ENCODE measurements around the gene TMEM106C. TPM values are rescaled to one million over a fixed set of nuclear protein-coding genes. Genes with fewer than 3 reads are reported as not detected.
A peak's percentile ranks its signal among the peaks of the same experiment; 100 is the strongest.

The TMEM106C gene
- total RNA-seq, 1 experiment from 2014 or later: 211 TPM

DNA sequence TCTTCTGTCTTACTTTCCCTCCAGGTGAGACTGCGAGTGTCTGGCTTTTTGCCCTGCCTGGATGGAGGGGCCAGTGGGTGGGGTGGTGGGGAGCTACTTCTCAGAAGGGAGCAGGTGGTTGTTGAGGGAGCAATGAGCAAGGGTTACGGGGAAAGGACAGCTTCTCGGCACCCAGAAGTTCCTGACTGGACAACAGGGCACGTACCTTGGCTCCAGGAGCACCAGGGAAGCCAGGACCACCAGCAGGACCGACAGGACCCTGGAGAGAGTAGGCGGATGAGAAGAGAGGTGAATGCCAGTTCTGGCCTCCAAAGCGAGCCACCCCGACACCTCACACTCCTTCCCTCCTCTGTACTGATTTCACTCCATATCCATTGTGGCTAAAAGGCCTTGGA lies 25.6 kb downstream of the TMEM106C start:
- DNase-seq (ENCODE audit: low spot score): no peak
- in situ Hi-C loops (cut with HindIII; ENCODE audit: low sequenced_read_pairs): no loop called here

DNA sequence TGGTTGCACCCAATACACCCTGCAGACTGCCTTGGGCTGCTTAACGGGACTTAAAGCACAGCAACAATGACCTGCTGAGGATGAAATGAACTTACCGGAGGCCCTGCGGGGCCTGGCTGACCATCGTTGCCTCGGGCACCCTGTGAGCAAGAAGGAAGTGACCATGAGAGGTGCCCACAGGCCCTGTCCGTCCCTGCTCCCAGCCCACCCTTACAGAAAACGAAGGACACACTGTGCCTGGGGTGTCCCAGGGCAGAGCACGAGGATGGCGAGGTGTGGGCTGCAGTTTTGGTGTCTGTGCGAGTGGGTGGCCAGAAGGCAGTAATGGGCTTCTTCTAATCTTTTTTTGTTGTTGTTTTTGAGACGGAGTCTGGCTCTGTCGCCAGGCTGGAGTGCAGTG lies 26.3 kb downstream of the TMEM106C start:
- in situ Hi-C loops (cut with HindIII; ENCODE audit: low sequenced_read_pairs): no loop called here
- no peak for DNase-seq (ENCODE audit: low spot score)

DNA sequence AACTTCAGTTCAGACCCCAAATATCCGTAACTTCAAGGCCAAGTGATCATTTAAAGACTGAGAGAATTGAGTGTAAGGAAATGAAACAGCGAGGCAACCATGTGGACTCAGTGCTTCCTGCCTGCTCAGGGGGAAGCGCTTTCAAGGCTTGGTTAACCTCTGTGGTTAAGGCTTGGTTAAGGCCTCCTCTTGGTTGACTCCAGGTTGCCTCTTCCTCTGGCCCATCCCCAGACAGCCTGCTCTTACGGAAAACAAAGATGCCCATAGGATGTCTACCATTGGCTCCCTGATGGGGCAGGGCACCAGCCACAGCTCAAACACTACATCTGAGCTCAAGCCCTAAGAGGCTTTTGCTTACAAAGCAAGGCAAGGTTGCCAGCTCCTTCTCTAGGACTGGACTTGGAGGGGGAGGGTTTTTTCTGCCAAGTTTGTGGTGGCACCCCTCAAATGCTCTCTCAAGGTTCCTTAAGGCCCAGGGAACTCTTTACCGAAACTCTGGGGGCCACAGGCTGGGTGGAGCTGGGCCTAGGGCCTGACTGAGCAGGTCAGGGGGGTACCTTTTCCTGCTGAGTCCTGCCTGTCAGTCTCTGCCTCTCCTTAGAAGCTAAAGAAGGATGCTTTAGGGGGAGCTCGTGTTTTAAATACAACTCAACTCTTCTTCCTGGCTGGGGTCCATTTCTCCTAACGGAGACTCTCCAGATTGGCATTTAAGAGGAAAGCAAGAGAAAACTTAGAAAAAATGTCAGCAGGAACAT lies 27.1 kb downstream of the TMEM106C start:
- no peak for DNase-seq (ENCODE audit: low spot score)
- in situ Hi-C loops (cut with HindIII; ENCODE audit: low sequenced_read_pairs): no loop called here

DNA sequence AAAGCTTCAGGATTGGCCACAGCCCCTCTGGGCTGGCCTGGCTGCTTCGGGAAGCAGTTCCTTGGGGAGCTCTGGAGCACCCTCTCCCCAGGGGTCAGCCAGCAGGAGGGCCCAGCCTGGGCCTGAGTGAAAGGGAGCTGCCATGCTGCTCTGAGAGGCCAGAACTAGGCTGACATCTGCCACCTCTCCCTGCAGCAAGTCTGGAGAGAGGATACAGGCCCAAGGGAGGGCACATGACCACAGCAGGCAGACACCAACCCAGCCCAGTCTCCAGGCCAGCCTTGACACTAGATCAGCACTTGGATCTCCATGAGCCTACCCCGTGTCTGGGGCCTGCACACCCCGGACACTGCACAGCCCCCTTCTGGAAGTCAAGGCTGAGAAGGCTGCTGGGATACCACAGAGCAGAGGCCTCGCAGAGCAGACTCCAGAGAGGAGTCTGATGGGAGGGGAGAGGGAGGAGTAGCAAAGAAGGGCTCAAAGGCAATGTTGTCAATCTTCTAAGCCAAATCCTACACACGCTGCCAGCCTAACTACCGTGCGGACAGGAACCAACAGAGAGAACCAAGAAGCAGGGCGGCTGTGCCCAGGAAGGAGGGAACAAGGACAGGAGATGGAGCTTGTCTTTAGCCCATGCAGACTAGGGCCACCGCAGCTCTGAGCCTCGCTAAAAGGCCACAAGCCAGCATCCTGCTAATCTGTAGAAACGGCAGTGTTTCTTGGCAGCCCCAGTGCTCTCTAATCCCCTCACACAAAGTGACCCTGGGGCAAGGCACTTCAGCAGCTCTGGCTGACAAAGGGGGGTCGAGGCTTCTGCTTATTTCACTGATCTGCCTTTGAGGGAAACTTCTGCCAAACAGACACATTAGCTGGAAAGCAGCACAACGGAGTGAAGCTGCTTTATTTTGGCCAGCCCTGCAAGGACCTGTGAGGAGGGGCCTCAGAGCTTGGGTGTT lies 28.0 kb downstream of the TMEM106C start:
- in situ Hi-C loops (cut with HindIII; ENCODE audit: low sequenced_read_pairs): no loop called here
- no peak for DNase-seq (ENCODE audit: low spot score)

DNA sequence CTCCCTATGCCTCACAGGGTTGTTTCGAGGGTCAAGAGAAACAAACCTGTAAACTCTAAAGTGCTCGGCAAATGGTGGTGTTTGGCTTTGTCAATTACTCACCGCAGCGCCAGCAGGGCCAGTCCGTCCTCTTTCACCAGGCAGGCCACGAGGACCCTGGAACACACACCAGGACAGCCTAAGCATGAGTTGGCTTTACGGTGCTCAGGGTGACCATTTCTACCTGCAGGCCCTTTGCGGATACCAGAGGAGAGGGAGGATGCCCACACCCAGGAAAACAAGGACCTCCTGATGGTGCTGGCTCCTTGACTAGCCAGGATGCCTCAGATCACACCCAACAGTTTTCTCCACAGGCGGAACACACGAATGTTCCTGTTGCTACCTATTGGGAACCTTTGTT lies 29.4 kb downstream of the TMEM106C start:
- in situ Hi-C loops (cut with HindIII; ENCODE audit: low sequenced_read_pairs): no loop called here
- no peak for DNase-seq (ENCODE audit: low spot score)

DNA sequence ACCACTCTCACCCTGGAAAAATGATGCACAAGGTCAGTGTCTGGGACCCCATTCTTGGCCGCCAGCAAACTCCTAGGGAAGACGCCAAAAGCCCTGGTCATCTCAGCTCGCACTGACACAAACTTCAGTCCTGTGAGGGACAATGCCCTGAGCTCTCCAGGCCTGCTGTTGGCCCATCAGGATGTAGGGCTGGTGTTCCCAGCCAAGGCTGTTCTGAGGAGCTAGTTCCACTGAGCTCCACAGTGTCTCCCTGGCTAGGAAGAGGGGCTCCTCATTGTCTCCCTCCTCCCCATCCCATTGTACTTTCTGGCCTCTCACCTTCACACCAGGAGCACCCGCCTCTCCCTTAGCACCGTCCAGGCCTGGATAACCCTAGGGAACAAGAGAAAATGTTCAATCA lies 30.1 kb downstream of the TMEM106C start:
- in situ Hi-C loops (cut with HindIII; ENCODE audit: low sequenced_read_pairs): no loop called here
- no peak for DNase-seq (ENCODE audit: low spot score)

DNA sequence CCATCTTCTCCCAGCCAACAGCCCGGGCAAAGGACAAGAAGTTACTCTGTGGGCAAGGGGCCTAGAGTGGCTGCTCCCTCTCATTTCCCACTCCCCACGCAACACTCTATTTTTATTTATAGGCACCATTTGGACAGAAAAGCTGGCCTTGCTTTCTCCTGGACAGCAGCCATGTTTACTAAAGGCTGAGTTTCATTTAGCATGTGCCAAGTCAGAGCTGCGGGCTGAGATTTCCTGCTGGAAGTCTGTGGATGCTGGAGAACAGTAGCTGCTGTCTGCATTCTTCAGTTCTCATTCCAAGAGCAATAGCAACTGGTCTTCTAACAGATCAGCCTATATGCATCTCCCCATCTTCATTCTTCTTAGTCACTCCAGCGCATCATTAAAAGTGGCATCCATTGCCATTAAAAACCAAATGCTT lies 32.6 kb downstream of the TMEM106C start:
- in situ Hi-C loops (cut with HindIII; ENCODE audit: low sequenced_read_pairs): no loop called here
- peak; percentile 61 for DNase-seq (ENCODE audit: low spot score)

DNA sequence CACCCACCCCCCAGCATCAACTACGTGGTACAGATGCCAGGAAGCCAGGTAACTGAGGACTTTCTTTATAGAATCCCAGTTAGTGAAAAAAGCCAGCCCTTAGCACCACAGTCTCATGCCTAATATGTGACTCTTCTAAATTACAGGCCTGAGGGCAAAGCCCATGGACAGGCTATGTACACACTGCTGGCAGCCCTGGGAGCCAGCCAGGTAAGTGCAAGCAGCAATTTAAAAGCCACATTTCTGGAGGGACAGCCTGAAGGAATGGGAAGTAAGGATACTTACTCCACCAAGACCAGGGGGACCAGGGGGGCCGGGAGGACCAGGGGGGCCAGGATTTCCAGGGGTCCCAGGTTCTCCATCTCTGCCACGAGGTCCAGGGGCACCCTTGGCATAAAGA lies 33.9 kb downstream of the TMEM106C start:
- DNase-seq (ENCODE audit: low spot score): no peak
- in situ Hi-C loops (cut with HindIII; ENCODE audit: low sequenced_read_pairs): no loop called here

DNA sequence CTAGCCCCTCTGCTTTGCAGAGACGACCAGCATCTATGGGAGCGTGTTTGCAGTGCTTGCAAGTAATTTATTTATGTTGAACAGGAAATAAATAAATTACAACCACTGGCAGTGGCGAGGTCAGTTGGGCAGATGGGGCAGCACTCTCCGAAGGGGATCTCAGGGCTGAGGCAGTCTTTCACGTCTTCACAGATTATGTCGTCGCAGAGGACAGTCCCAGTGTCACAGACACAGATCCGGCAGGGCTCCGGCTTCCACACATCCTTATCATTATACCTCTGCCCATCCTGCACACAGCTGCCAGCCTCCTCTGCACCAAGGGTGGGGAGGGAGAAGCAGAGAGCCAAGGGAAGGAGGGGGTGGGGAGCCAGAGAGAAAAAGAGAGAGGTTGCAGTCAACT lies 36.4 kb downstream of the TMEM106C start:
- no peak for DNase-seq (ENCODE audit: low spot score)
- in situ Hi-C loops (cut with HindIII; ENCODE audit: low sequenced_read_pairs): no loop called here

DNA sequence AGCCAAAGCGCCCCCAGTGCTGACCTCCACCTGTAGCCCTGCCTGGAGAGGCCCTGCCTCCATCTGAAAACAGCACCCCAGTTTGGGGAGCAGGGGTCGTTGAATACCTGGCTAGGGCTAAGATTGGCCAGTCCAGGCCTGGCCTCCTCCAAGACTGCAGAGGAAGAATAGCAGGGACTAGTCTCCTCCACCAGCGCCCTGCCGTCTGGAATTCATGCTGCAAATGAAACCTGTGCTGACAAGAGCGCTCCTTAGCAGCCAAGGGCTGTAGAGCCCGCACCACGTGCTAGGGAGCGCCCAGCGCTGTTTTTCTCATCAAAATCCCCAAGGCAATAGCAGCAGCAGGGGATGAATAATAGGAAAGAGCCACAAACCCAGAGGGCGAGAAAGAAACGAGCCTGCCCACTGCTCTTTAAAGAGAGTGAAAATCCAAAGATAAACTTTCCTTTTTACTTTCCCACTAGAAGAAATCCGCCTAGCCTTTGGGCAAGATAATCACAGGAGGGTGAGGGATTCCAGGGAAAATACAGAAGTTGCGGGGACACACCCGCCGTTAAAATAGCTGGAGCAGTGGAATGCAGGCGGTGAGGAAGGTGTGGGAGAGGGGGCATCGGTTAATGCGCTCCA lies 37.6 kb downstream of the TMEM106C start:
- no peak for DNase-seq (ENCODE audit: low spot score)
- in situ Hi-C loops (cut with HindIII; ENCODE audit: low sequenced_read_pairs): no loop called here

DNA sequence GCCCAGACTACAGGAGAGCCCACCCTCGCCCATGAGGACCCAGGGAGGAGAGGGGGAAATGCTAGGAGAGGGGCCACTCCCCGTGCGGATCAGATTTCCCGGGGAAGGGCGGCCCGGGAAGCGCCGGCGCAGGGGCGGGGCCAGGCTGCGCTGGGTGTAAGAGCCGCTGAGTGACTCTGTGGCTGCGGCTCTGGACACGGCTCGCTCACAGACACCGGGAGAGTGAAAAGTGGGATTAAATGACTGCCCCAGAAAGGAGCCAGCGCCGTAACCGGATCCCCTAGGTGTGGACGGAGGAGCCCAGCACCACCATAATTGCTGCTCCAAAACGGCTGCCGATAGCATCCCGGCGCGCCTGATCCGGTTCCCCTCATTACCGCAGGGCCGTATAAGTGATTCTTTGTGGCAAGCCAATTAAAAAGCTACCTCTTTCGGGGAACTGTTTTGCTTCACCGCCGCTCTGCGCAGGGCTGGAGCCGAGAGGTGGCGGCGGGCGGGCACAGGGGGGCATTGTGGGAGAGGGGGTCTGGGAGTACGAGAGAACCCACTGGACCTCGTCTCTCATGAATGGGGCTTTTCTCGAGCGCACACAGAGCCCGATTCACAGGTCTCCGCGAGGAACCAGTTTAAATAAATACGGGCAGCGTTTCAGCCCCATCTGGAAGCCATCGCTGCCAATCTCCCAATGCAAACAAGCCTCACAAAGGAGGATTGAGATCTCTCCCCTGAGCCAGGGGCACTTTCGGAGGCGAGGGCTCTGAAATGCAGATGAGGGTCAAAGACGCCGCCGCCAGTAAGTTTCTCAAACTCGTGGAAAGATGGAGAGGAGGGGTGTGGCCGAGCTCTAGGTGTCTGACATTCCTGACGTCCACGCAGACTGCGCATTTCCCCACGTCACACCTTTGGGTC lies 38.4 kb downstream of the TMEM106C start:
- DNase-seq (ENCODE audit: low spot score): no peak
- in situ Hi-C loops (cut with HindIII; ENCODE audit: low sequenced_read_pairs): no loop called here

DNA sequence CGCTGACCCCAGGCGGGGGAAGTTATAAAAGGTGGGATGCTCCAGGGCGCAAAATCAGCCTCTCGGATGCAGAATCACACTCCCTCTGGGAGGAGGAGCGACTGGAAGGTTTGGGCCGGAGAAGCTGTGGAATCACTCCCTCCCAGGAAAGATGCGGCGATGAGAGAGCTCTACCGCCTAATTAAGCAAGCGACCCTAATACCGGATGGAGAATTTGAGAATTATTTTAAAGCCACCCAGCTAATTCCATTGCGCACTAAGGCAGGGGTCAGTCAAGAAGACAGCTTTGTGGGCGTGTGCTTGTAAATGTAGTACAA lies 39.0 kb downstream of the TMEM106C start:
- no peak for DNase-seq (ENCODE audit: low spot score)
- in situ Hi-C loops (cut with HindIII; ENCODE audit: low sequenced_read_pairs): no loop called here

DNA sequence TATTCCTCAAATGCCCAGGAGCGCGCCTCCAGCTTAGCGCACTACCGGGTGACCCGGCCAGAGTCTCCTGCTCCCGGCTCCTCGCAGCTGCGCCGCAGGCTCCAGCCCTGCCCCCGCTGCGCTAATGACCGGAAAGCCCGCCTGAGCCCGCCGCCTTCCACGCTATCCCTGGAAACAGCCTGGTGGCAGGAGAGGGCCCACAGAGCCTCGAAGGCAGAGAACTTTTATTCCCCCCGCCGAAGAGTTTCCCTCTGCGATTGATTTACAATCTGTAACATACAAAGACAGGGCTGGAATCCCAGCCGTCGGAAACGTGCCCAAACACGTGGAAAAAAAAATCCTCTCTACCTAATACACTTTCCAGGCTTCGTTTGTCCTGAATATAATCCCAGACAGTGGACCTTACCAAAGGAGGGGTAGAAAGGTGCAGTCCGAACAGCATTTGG lies 39.4 kb downstream of the TMEM106C start:
- in situ Hi-C loops (cut with HindIII; ENCODE audit: low sequenced_read_pairs): no loop called here
- DNase-seq (ENCODE audit: low spot score): no peak

DNA sequence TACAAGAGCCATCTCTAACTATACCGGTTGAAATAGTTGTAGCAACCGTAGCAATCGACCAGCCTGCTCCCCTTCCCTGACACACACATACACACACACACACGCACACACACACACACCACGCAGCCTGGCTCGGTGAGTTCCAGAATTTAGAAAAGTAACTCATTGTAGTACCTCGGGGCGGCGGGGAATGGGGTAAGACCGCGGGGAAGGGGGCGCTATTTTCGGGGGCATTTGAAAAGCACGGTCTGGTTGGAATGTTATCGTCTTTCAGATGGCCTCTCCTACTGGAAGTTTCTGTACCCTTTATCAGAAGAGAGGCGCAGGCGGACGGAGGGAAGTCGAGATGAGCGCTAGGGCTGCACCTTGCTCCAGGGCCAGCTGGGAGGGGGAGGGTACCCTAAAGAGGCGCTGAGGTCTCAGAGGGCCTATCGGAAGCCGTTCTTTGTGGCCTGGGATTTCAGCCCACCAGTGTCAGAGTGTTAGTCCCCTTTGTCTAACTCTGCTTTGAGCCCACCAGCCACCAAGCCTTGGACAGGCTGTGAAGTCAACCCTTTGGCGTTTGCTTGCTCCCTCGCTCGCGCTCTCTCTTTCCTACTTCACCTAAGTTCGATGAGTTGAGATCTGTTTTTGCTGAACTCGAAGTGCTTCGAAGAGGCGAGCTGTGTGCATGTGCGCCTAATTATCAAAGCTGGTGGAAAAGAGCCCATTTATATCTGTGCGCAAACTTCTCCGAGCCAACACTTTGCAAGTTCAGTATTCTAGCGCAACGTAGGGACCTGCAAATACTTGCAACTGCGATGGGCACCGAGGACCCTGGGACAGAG lies 40.0 kb downstream of the TMEM106C start:
- DNase-seq (ENCODE audit: low spot score): no peak
- in situ Hi-C loops (cut with HindIII; ENCODE audit: low sequenced_read_pairs): no loop called here

DNA sequence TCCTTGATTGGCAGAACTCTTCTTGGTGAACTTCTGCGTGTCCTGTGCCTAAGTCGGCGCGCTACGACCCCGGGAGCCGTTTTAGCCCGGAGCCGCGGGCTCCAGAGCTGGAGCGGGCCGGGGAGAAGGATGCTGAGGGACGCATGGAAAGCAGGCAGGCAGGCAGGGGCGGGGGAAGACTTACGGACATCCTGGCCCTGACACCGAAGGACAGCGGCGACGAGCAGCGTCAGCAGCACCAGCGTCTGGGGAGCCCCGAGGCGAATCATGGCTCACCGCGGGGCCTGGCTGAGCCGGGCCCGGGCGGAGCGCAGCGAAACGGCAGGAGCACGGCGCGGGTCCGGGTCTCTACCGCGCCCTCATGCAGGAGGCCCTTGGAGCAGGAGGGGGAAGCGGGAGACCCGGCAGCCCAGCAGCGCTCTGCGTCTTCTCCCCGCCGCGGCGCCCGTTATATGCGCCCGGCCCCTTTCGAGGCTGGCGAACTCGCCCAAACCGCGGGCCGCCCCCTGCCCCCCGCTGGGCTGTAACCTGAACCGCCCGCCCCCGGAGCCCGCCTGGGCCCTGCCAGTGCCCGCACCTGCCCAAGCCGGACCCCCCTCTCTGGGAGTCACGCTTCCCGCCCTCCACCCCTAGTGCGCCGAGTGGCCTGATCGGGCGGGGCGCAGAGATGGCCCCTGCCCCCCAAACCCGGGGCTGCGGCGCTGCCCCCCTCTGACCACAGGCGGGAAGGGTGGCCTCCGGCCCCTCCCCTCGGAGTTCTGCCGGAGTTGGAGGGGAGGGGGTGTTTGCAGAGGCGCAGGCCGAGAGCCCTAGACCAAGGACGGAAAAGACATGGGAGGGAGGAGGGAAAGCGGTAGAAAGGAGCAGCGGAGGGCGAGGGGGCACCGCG lies 40.9 kb downstream of the TMEM106C start, which contains the start of gene COL2A1:
Gene COL2A1 (minus strand): TSS at position 424 of the 889 bp plus-strand sequence. CDS start 155 bp downstream, at position 269.
- no peak for DNase-seq (ENCODE audit: low spot score)
- in situ Hi-C loops (cut with HindIII; ENCODE audit: low sequenced_read_pairs): no loop called here

DNA sequence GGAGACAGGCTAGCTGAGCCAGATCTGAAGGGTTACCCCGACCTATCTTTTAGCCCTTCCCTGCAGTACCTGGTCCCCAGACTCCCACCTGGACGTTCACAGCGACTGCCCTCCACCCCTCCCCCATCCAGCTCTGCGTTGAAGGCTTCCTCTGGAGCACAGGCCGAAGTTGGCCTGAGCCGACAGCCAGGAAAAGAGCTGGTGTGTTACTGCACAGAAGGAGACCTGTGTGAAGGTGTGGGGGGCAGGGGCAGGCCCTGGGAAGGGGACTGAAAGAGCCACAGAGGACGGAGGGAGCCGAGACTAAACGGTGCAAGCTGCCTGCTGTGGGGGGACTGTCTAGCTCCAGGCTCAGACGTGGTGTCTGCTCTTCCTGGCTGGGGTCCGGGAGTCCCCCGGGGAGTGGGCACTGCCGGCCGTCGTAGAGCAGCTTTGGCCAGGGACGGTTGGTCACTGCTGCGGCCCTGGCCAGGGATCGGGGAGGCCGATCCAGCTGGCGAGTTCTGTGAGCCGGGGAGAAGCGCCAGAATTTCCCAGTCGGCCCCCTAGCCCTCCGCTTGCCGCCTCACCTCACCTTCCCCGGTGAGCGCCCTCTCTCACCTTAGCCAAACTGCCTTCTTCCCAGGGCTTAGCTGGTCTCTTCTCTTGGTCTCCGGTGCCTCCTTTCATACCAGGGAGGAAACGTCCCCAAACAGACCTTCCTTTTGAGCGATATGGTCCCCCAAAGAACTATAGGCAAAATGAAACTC lies 41.8 kb downstream of the TMEM106C start:
- in situ Hi-C loops (cut with HindIII; ENCODE audit: low sequenced_read_pairs): no loop called here
- no peak for DNase-seq (ENCODE audit: low spot score)

DNA sequence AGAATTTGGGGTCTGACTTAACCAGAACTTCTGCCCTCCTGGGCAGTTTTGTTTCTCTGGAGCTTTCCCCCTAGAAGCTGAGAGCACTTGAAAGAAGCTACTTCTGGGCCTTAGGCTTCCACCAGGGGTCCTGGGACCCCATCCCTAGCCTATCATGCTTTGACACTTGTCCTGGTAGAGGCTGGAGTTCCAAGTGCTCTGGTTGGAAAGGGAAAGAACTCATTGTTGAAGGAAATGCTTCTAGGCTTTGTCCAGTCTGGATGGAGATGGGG lies 42.3 kb downstream of the TMEM106C start:
- DNase-seq (ENCODE audit: low spot score): no peak
- in situ Hi-C loops (cut with HindIII; ENCODE audit: low sequenced_read_pairs): no loop called here

Data from G401 (cell line).